T follicular helper cell (primary cell): ENCODE results near the gene CAMP.
"Not testable (repeated sequence)": the region's sequence is repeated elsewhere in the genome, so short reads cannot be mapped to it uniquely, and the experiment has no call there.

Experiments used
- DNase-seq: peaks from one replicate; pipeline ENCODE4 v3.0.0-alpha.2; 2020; ENCODE audit warnings: low read depth

Gene CAMP

GRCh38 chr3:48256557-48256956 lies 33.3 kb downstream of the CAMP start:
- DNase-seq: no peak

DNA sequence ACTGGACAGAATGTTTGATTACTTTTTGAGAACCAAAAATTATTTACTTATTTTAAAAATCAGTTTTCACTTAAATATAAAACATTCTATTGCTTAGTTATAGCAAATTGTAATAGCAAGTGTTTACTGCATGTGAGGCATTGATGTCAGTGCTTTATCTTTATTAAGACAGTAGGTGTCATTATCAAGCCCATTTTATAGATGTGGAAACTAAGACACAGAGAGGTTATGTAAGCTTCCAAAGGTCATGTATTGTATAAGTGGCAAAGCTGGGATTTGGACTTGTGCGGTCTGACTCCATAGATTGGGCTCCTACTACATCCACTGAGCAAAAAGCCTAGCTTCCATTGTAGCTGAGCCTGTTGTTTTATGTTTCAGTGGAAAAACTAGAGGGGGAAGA lies 35.2 kb downstream of the CAMP start:
- no peak for DNase-seq

GRCh38 chr3:48267782-48268181 lies 44.5 kb downstream of the CAMP start:
- DNase-seq: no peak

DNA sequence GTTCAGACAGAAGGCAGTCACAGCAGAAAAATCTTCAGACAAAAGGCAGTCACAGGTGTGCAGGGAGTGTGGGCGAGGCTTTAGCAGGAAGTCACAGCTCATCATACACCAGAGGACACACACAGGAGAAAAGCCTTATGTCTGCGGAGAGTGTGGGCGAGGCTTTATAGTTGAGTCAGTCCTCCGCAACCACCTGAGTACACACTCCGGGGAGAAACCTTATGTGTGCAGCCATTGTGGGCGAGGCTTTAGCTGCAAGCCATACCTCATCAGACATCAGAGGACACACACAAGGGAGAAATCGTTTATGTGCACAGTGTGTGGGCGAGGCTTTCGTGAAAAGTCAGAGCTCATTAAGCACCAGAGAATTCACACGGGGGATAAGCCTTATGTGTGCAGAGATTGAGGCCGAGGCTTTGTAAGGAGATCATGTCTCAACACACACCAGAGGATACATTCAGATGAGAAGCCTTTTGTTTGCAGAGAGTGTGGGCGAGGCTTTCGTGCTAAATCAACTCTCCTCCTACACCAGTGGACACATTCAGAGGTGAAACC lies 45.2 kb downstream of the CAMP start:
- DNase-seq: peak; percentile 74

DNA sequence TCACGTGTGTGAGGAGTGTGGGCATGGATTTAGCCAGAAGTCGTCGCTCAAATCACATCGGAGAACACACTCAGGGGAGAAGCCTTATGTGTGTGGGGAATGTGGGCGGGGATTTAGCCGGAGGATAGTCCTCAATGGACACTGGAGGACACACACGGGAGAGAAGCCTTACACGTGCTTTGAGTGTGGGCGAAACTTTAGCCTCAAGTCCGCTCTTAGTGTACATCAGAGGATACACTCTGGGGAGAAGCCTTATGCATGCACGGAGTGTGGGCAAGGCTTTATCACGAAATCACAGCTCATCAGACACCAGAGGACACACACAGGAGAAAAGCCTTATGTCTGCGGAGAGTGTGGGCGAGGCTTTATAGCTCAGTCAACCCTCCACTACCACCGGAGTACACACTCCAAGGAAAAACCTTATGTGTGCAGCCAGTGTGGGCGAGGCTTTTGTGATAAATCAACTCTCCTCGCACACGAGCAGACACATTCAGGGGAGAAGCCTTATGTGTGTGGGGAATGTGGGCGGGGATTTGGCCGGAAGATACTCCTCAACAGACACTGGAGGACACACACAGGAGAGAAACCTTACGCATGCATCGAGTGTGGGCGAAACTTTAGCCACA lies 45.8 kb downstream of the CAMP start:
- peak; percentile 3 for DNase-seq

- DNase-seq: no peak
These were observed 46.3 kb downstream of the CAMP start for GRCh38 chr3:48269592-48269991.

DNA sequence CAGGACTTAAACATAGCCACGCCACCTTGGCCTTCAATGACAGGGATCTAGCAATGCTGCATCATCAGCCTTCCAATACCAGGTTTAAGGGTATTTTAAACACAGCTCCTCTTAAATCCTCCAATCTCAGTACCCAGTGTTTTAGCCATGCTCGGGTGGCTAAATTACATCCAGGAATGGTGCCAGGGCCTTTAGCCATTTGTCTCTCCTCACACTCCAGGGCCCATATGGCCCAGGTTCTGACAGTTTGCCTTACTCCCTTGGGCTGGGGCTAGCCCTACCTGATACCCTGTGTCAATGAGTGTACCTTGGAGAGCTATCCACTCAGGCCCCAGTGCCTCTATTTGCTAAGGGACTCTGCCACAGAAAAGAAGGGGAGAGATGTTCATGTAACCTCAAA lies 47.0 kb downstream of the CAMP start:
- no peak for DNase-seq

- DNase-seq: not testable (repeated sequence)
These were observed 47.9 kb downstream of the CAMP start for GRCh38 chr3:48271223-48271622.

- no peak for DNase-seq
These were observed 48.6 kb downstream of the CAMP start for GRCh38 chr3:48271763-48272498.

- DNase-seq: peak; percentile 41
These were observed 50.4 kb downstream of the CAMP start for GRCh38 chr3:48273594-48274211.

- DNase-seq: no peak
These were observed 51.2 kb downstream of the CAMP start for GRCh38 chr3:48274452-48274851.
